GM20000 (cell line): ENCODE results near the gene OXSM.

Source experiments
- DNase-seq: peaks from one replicate; pipeline ENCODE4 v3.0.0; 2012; ENCODE audit warnings: low spot score
- CTCF ChIP-seq: IDR thresholded peaks from 2 replicates; pipeline ENCODE4 v1.5.1; 2012; ENCODE audit warnings: mild to moderate bottlenecking, control low read depth; ENCODE audit errors: extremely low read depth, missing control alignments

OXSM gene

GRCh38 chr3:25820816-25821486 is 31.1 kb downstream of the OXSM start:
- TF ChIP-seq CTCF = no peak
- no peak for DNase-seq

GRCh38 chr3:25821746-25822573 is 32.1 kb downstream of the OXSM start:
- no peak for DNase-seq
- TF ChIP-seq CTCF = no peak

- TF ChIP-seq CTCF = no peak
- DNase-seq = no peak
Observed at GRCh38 chr3:25823314-25823713, 33.4 kb downstream of the OXSM start.

GRCh38 chr3:25826510-25826909 is 36.6 kb downstream of the OXSM start:
- TF ChIP-seq CTCF = no peak
- no peak for DNase-seq

- no peak for DNase-seq
- no peak for TF ChIP-seq CTCF
Observed at GRCh38 chr3:25830373-25831280, 40.7 kb downstream of the OXSM start.

GRCh38 chr3:25831578-25831977 is 41.7 kb downstream of the OXSM start:
- no peak for TF ChIP-seq CTCF
- no peak for DNase-seq
